HG02870 (cell line): ENCODE measurements around the gene TTC31.
A peak's percentile ranks its signal among the peaks of the same experiment; 100 is the strongest.

Source experiments
- ATAC-seq: cut with Tn5 transposase; IDR thresholded peaks from one replicate; pipeline ENCODE4 v1.9.1; 2021; ENCODE audit warnings: mild to moderate bottlenecking, moderate library complexity; ENCODE audit not compliant: unreplicated experiment

Gene TTC31

DNA sequence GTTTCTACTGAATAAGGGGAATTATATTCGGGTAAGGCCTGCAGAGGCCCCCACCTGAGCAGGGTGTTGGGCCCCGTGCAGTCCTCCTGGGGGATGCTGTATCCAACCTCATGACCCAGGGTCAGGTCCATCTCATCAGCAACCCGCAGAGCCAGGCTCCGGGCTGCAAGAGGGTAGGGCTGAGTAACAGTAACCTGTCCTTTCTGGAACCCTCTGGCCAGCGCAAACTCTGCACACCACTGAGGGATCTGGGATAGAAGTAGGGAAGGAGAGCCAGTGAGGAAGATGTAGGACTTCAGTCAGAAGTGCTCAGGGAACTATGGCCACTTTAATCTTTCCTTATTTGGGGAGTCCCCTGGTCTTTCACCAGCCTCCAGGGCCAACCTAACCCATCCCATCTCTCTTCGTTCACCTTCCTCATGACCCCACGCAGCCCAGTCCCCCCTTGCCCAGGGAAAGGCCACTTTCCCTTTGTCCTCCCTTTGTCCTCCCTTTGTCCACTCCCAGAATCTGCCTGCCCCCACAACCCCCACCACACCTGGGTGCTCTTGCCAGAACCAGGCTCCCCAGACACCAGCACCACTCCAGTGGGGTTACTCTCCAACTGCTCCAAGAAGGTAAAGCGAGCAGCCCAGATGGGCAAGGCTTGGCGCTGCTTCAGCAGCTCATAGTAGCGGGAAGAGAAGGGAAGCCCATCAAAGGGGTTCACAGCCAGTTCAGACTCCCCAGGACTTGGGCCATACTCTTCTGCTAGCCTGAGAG, 42.3 kb downstream of the TTC31 start:
- no peak for ATAC-seq

DNA sequence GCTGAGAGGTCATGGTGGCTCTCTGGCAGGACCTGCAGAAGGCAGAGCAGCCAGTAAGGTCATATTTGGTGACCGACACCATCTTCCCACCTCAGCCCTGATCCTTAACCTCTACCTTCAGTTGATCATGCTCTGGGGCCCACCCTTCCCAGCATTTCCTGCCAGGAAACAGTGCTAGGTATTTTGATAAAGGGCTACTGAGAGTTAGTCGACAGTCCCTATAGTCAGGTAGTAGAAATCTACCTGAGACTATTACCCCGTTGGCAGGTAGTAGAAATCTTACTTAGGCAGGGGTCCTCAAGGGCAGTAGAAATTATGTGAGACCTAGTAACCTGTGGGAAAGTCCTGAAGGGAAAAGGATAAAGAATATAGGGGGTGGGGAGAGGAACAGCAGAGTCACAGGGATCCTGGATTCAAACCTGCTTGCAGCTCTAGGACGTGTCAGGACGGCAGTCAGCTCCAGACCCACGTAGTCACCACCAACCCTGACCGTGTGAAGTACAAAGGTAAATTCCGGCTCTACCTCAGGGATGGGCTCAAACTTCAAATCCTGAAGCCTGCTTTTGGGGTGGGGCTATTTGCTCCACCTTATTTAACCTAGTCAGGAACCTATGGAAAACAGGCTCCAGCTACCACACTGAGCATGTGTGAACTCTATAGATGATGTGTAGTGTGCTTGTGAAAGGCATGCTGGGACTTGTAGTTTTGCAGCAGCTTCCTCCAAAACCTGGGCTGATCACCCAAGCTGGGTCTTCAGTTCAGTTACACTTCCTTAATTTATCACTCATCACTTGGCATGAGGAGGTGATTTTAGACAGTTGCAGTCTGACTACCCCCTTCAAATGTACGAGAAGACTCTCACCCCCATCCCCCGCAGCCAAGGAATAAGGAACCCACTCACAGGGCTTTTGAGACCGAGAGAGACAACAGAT, 43.1 kb downstream of the TTC31 start, which contains the start of gene DQX1:
Gene DQX1, minus strand, starts transcription at position 515 of the 932 bp plus-strand sequence. Its CDS starts 502 bp downstream, at position 13.
- no peak for ATAC-seq

DNA sequence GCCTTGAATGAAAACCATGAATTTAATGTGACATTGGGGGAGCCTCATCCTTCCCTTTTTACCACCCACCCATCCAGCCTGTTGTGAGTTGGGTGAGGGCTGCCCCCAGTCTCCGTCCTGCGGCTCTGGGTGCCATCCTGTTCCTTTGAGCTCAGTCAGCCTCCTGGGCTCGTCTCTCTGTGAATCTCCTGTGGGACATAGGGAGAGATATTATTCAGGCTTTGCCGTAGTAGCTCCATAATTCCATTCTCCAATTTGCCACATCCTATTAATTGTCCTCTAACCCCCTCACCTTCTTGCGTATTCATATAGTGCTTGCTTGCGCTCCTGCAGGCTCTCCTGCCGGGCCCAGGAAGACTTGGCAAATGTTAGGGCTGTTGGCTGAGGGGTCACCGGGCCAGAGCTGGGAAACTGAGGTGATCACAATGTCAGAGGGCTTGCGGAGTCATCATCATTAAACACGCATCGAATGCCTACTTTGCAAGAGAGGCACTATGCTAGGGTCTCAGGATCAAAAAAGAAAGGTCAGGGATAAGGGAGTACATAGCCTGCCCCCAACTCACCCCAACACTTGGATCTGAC, 43.9 kb downstream of the TTC31 start:
- no peak for ATAC-seq

DNA sequence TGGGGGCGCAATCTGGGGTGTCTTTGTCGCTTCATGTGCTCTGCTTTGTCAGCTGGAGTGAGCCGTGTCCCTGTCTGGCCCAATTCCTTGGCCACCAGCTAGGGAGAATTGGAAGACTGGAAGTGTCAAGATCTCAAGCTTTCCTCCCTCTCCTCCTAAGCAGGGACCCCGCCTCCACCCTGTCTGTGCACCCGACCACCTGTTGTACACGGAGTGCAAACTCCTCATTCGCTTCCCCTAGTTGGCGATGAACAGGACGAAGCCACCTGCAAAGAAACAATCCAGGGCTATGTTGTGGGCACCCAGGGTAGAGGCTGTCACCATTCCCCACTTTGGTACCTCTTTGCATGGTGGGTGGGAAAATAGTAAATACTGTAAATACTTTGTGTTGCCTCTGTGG, 44.9 kb downstream of the TTC31 start:
- no peak for ATAC-seq

- peak; percentile 5 for ATAC-seq
Measured at GRCh38 chr2:74528600-74529356, 45.9 kb downstream of the TTC31 start.

DNA sequence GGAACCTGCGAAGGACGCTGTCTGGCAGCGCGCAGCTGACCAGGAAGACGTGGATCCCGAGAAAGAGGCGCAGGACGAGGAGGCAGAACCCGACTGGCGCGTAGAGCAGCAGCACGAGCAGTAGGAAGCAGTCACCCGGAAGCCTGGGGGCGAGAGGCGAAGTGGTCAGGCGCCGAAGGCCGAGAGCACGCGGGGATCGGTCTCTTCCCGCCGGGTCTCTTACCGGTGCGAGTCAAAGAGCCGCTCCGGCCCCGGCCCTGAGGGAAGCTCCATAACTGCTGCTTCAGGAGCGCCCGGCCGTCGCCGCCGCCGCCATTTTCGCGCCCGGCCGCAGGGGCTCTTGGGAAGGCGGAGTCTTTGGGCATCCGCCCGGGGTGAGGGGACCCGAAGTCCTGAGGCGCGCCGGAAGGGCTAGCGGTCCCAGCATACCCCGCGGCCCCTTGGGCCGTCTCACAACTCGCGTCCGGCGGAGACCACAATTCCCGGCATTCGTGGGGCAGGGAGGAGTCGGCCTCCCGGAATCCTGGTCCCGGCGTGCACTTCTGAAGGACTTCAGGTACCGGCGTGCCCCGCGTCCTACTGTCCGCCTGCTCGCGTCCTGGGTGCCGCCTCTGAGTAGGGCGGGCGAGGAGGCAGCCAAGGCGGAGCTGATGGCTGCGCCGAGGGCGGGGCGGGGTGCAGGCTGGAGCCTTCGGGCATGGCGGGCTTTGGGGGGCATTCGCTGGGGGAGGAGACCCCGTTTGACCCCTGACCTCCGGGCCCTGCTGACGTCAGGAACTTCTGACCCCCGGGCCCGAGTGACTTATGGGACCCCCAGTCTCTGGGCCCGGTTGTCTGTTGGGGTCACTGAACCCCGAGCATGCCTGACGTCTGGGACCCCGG, 46.7 kb downstream of the TTC31 start, which contains the start of the genes AUP1 and HTRA2:
Gene AUP1, minus strand, starts transcription at position 350 of the 882 bp plus-strand sequence. Its CDS starts 77 bp downstream, at position 273.
Gene HTRA2, plus strand, starts transcription at position 577 of the 882 bp plus-strand sequence. Its CDS starts 74 bp downstream, at position 651.
- ATAC-seq: peak; percentile 73

- peak; percentile 24 for ATAC-seq
Measured at GRCh38 chr2:74530239-74531187, 47.6 kb downstream of the TTC31 start.

DNA sequence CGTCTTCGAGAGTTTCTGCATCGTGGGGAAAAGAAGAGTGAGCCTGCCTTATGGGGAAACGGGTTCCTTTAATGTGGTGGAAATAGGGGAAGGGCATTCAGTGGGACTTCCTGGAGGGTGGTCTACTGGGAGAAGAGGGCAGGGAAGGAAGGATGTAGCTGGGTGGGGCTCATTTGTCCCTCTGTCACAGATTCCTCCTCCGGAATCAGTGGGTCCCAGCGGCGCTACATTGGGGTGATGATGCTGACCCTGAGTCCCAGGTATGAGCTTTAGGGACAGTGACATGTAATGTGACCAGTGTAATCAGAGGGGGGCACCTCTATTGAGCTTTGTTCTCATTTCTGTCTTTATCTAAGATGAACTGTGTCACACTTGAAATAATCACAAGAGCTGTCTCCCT, 48.8 kb downstream of the TTC31 start:
- ATAC-seq: no peak

DNA sequence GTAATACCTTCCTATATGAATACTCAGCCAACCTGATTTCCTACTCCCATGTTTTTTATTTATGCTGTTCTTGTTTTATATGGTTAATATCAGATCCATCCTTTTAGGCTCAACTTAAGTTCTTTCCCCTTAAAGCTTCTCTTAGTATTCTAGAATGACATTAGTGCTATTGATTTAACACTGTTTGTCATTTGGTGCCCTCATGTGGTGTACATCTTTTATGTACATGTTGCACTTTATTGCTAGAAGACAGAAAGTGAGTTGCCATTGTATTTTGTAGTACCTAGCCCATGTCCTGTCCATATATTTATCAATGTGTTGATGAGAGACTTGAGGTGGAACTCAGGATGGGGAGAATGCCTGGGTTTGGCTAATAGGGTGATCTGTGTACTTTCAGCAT, 49.3 kb downstream of the TTC31 start:
- ATAC-seq: no peak

GRCh38 chr2:74533464-74533863, 50.6 kb downstream of the TTC31 start:
- ATAC-seq: no peak

- no peak for ATAC-seq
Measured at GRCh38 chr2:74534411-74534810, 51.5 kb downstream of the TTC31 start.

DNA sequence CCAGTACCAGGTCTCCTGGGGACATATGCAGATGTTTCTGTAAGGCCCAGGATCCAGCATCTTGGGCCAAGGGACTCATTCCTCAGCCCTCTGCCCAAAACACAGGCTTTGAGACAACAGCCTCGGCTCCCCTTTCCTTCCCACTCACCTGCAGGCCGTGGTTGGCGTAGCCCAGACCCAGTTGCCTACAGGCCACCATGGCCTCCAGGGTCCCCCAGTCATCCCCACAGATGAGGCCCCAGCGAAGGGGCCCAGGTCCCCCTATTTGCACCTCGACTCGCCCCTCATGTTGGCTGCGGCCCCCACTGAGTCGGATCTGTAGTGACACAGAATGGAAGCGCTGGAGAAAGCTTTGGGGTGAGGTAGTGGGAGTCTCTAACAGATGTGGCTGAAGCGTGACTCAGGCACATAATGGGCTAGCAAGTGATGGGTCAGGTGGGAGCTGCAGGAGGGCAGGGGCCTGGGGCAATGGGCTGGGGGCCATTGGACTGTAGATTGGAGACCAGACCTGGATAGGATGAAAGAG, 52.6 kb downstream of the TTC31 start:
- ATAC-seq: no peak

GRCh38 chr2:74536166-74536950, 53.5 kb downstream of the TTC31 start:
- no peak for ATAC-seq

GRCh38 chr2:74537140-74537539, 54.3 kb downstream of the TTC31 start:
- no peak for ATAC-seq

DNA sequence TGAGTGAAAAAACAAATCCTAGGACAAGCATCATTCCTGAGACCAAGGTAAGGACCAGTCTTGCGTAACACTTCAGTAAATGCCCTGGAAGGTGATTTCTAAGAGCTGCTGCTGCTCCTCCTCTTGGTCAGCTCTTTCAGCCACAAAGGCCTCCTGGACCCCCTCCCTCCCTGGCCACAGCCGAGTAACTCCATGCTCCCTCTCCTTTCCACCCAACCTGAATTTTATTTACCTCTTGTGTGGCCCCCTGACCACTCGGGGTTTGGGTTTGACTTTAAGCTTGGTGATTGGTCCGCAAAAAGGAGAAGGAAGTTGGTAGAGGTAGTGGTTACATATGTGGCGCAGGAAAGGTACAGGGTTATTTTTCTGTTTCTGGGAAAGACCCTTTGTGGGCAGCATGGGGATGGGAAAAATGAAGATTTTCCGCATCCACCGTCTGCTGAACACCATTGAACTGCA, 56.0 kb downstream of the TTC31 start:
- ATAC-seq: peak; percentile 53

- ATAC-seq: no peak
Measured at GRCh38 chr2:74540291-74540690, 57.4 kb downstream of the TTC31 start.

- no peak for ATAC-seq
Measured at GRCh38 chr2:74542978-74543377, 60.1 kb downstream of the TTC31 start.
